Amygdala (tissue), 56 donors: ENCODE measurements around the gene ARPC5.
"Not testable (repeated sequence)": the region's sequence is repeated elsewhere in the genome, so short reads cannot be mapped to it uniquely, and the experiment has no call there.

Experiments
- DNase-seq, 56 donors: peaks; one replicate each; lab custom pipeline; 2025; lab: John Stamatoyannopoulos, UW

Gene ARPC5

DNA sequence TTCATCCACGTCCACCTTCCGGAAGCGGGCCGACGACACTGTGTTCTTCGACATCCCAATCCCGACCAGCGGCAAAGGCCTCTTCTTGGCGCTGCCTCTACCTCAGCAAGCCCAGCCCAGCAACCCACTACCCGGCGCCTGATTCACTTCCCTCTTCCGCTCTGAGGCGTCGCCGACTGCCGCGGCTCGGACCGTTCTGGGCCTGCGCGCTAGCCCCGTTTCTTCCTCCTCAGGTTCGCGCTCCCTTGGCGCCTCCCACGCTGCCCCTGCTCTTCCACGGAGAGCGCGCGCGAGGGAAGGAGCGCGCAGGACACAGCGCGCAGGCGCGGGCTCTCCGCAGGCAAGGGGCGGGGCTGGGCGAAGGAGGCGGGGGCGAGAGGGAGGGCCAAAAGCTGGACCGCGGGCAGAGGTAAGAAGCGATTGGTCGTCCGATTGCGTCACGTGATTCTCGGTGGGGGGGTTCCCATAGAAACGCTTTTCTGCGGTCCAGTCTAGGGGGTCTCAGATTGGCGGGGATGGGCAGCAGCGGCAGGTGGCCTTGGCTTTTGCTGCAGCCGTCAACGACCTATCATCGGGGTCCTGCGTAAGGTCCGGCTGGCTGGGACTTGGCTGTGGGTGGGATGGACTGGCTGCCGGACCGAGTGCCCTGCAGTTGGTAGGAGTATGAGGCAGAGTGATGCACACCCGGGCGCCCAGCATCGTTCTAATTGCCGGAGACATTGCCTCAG is at the start of gene ARPC5:
ARPC5 (minus strand) TSS at position 178 of the 728 bp plus-strand sequence; CDS start at position 54, 124 bp downstream.
- peak; percentile 85 to 99 (median 96) for DNase-seq

DNA sequence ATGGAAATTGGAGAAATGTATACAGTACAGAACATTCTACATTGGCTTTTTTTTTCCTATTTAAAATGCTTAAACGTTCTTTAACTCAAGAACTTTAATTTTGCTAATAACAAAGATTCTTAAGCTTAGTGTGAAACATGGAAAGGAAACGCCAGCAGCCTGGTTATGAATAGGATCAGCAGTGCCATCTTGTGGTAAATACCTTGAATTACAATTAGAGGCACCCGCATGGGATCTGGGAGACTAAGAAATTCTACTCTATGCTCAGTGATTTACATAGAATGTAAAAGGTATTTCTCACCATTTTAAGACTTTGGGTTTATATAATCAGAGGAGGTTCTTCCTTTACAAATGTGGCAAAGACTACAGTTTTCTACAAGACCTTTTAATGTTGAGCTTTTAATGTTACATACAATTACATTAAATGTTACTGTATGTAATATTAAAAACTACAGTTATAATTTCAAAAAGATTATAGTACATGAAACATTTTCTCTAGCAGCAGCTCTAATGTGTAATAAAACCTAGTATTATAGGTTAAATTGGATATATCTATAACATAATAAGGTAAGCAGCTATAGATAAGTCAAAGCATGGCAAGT is 49.6 kb upstream of the ARPC5 start:
- DNase-seq, result peak in 1 of 56 donors; percentile 17

GRCh38 chr1:183679363-183679762 is 43.8 kb upstream of the ARPC5 start:
- not testable (repeated sequence) for DNase-seq

- no peak for DNase-seq
Observed at GRCh38 chr1:183678819-183679218, 43.2 kb upstream of the ARPC5 start.

- no peak for DNase-seq
Observed at GRCh38 chr1:183676586-183677189, 41.1 kb upstream of the ARPC5 start.

DNA sequence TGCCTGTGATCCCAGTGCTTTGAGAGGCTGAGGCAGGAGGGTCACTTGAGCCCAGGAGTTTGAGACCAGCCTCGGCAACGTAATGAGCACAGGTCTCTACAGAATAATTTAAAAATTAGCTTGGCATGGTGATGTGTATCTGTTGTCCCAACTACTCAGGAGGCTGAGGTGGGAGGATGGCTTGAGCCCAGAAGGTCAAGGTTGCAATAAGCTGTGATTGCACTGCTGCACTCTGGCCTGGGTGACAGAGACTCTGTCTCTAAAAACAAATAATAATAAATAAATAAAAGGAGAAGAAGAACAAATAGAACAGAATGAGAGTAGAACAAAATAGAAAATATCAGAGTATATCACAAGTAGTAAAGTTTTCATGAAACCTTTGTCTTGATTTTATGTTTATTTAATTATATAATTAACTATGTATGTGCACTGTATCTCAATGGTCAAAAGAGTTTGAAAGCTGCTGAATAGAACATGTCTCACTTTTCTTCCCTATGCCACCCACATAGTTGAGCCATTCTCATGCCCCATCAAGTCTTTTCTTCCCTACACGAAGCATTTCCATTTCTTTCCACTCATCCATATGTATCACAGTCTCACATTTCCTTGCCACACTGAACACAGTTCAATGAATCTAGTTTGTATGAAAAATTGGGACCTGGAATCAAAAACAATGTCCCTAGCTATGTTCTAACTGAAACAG is 40.5 kb upstream of the ARPC5 start:
- DNase-seq, result no peak

DNA sequence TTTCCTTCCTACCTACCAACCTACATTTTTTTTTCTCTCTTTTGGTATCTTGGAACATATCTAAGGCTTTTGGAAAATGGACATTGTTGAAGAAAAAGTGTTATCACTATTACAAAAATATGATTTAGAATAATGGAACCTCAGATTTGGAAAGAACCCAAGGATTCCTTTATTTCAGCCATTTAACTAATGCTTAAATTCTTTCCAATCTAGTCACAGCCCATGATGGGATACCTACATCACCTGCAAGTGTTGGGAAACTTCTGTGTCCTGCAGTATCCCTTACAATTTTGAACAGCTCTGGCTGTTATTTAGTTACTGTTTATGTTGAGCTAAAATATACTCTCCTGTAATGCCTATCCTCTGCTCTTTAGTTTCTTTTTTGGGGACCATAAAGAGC is 39.8 kb upstream of the ARPC5 start:
- DNase-seq, result no peak

- DNase-seq, result no peak
Observed at GRCh38 chr1:183674886-183675285, 39.3 kb upstream of the ARPC5 start.

DNA sequence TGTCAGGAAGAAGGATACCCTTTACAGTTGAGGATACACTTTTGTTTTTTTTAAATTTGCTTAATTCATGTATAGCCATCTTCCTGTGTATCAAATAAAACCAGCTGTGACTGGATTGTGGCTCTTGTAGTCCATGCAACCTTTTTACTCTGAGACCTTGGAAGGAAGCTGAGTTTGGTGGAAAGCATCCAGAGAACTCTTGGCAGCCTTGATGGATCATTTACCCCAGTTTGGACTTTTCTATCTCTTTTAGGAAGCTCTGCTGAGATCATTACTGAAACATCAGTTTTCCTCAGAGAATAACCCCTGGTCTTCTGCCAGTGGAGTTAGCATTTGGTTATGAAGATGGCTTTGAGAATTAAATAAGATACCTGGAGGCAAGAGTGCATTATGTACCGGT is 38.8 kb upstream of the ARPC5 start:
- DNase-seq, result no peak

DNA sequence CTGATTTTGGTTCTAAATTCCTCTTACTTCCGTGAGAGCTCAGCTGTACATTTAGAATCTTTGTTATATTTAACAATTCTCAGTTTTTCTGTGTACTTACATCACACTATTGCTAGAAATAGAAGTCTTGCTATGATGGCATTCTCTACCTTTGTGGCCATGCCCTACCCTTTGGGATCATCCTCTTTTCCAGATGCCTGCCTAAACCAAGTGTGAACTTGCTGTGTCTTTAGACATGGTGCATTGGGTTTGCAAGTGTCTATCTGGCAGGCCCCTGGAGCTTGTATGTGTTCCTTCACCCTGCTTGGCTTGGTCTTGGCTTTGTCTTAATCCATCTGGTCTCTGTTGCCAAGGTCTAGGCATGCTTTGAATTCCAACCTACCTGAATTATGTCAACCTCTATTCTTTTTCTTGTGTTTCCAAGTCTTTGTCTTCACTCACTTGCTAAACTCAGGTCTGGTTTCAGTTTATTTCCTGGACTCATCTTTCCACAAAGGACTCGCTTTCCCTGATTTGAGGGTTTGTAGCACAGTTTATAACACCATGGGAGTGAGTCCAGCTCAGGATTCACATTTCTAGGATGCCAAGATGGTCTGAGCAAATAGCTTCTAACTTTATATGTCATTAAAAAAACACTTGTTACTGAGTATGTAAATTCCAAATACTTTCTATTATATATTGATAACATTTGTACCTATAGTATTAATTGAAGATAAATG is 38.2 kb upstream of the ARPC5 start:
- no peak for DNase-seq

GRCh38 chr1:183670169-183670568 is 34.6 kb upstream of the ARPC5 start:
- no peak for DNase-seq

GRCh38 chr1:183656355-183656754 is 20.8 kb upstream of the ARPC5 start:
- DNase-seq, result no peak

DNA sequence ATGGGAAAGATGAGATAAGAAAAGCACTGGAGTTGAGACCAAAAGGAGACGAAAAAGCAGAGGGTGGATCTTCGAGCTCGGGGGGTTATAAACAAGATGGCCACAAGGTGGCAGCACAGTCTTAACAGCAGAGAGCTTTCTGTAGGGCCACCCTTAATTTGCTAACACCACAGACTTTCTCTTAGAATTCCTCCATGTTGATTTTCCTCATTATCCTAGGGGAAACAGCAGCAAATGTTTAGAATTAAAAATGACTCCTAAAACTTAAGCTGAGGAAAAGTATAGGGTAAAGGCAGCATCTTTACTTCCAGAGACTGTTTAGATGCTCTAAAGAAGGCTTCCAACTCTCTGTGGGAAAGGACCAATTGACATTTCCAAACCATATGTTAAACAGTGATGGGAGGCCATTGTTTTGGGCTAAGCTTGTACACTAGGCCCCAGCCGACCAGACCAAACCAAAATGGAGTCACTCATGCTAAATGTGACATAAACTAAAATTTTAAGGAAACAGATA is 20.0 kb upstream of the ARPC5 start:
- DNase-seq, result peak in 51 of 56 donors; percentile 3 to 94 (median 55)

GRCh38 chr1:183654706-183655105 is 19.1 kb upstream of the ARPC5 start:
- no peak for DNase-seq

- no peak for DNase-seq
Observed at GRCh38 chr1:183653876-183654451, 18.4 kb upstream of the ARPC5 start.

- no peak for DNase-seq
Observed at GRCh38 chr1:183653462-183653794, 17.8 kb upstream of the ARPC5 start.

- DNase-seq, result peak in 1 of 56 donors; percentile 3
Observed at GRCh38 chr1:183652547-183653461, 17.2 kb upstream of the ARPC5 start, which contains the start of gene APOBEC4. TSS of gene APOBEC4 (minus strand) at chr1:183653316. CDS start at chr1:183648781, 4,535 bp downstream.

- no peak for DNase-seq
Observed at GRCh38 chr1:183652107-183652506, 16.5 kb upstream of the ARPC5 start.

- no peak for DNase-seq
Observed at GRCh38 chr1:183651612-183652011, 16.0 kb upstream of the ARPC5 start.
